HG02798 (cell line): ENCODE measurements around the gene ADCK2.
"Not testable (repeated sequence)": the region's sequence is repeated elsewhere in the genome, so short reads cannot be mapped to it uniquely, and the experiment has no call there.

Experiments
- ATAC-seq: cut with Tn5 transposase; IDR thresholded peaks from one replicate; pipeline ENCODE4 v1.9.1; 2021; ENCODE audit warnings: mild to moderate bottlenecking; ENCODE audit not compliant: unreplicated experiment, poor library complexity

Gene ADCK2, protein sequence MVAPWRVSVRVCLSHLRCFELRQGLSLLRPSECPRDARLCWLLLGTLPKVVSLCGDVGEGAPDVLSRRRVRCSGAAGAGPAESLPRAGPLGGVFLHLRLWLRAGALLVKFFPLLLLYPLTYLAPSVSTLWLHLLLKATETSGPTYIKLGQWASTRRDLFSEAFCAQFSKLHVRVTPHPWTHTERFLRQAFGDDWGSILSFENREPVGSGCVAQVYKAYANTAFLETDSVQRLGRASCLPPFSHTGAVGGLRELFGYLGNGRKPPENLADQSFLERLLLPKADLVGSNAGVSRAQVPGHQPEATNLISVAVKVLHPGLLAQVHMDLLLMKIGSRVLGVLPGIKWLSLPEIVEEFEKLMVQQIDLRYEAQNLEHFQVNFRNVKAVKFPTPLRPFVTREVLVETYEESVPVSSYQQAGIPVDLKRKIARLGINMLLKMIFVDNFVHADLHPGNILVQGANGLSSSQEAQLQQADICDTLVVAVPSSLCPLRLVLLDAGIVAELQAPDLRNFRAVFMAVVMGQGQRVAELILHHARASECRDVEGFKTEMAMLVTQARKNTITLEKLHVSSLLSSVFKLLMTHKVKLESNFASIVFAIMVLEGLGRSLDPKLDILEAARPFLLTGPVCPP

DNA sequence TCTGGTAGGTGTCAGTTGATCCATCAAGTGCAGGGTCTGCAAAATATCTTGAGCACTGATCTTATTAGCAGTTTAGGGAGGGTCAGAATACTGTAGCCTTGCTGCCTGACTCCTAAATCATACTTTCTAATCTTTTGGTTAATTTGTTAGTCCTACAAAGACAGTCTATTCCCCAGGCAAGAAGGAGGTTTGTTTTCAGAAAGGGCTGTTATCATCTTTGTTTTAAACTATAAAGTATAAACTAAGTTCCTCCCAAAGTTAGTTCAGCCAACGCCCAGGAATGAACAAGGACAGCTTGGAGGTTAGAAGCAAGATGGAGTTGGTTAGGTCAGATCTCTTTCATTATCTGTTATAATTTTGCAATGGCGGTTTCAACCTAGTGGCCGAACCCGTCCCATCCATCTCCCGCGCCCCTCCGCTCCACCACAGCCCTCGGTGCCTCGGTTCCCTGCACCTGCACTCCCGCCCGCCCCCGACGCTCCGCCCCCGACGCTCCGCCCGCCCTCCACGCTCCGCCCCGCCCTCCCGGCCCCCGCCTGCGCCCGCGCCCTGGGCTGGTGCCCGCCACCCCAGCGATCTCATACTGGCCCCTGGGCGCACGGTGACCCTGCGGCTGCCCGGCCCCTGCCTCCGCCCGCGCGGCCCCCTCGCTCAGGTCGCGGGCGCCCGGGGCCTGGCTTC is at the start of gene ADCK2:
ADCK2 (plus strand) TSS at position 564 of the 681 bp plus-strand sequence. CDS start 386 bp downstream, outside the sequence.
- ATAC-seq: peak; percentile 53

DNA sequence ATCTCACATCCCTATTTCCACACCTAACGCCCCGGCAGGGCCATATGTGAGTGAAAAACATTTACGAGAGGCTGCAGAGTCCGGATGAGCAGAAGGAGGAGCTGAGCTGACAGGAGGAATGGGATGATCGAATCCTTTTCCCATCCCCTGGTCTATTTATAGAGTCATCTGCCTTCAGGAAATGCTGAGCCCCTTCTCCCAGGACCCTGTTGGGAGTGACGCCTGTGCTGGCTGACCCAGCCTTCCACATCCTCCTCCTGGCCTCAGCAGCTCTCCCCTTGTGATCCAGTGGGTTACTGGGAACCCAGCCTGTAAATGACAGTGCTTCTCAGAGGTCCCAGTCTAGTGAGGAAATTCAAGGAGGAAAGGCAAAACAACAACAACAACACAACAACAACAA is 48.8 kb upstream of the ADCK2 start:
- ATAC-seq: no peak

DNA sequence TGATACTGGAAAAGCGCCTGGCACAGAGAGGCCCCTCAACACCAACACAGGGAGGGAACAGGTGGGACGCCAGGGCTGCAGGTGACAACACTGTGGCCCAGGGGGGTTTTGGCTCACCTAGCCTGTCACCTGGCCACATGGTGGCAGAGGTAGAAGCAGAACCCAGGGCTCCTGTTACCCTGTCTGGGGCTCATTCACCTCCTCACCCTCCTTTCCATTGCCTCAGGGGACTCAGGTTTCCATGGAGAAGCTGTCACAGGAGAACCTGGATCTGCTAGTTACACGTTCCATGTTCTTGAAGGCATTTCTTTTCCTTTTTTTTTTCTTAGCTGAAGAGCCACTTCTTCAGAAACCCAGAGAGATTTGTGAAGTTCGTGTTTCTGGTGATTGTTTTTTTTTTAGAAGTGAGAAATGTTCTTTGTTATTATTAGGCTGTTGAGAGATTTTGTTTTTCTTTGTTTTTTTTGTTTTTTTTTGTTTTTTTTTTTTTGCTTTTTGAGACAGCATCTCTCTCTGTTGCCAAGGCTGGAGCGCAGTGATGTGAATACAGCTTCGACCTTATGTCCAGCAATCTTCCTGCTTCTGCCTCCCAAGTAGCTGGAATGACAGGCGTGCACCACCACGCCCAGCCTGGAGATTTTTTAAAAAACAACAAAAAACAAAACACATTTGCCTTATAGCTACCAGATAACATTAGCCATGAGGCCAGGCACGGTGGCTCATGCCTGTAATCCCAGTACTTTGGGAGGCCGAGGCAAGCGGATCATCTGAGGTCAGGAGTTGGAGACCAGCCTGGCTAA is 48.2 kb upstream of the ADCK2 start:
- no peak for ATAC-seq

DNA sequence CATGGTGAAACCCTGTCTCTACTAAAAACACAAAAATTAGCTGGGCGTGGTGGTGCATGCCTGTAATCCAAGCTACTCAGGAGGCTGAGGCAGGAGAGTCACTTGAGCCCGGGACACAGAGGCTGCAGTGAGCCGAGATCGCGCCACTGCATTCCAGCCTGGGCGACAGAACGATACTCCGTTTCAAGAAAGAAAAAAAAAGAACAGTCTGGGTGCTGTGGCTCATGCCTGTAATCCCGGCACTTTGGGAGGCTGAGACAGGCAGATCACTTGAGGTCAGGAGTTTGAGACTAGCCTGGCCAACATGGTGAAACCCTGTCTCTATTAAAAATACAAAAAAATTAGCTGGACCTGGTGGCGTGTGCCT is 47.6 kb upstream of the ADCK2 start:
- not testable (repeated sequence) for ATAC-seq

DNA sequence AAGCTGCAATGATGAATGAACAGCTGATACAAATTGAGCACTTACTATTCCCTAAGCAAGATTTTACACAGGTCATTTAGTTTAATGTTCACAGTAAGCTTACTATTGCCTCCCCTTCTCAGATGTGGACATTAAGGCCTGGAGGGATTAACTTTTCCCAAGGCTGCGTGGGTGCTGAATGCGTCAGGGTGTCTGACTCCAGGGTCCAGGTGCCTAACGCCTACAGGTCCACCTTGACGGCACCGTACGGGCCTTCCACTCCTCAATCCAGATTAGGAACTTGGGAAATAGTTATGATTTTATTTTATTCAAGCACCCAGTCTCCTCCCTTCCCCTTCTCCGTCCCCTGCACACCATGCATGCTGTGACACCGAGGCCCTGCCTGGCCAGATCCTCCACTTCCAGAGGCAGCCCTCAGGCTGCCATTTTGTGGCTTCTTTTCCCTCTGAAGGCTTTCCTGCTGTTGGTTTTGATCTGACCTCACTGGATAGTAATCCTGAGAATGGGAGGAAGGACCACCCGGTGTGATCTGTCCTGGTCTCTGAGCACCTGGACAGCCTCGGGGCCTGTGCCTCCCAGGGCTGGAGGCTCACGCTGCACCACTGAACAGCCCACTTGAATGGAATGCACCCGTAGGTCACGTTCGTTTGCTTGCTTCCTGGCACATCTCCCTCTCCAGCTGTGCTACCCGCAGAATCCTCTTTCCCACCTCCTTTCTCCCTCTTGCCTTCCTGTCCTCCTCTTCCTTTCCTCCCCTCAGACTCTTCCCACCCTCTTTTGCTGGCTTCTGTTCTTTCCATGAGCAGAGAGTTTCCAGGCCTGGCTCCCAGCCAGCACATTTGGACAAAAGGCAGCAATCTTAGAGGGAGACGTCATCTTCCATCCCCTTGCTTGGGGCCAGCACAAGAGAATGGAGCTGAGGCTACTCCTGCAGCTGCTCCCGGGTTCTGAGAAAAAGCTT is 46.6 kb upstream of the ADCK2 start:
- ATAC-seq: no peak

DNA sequence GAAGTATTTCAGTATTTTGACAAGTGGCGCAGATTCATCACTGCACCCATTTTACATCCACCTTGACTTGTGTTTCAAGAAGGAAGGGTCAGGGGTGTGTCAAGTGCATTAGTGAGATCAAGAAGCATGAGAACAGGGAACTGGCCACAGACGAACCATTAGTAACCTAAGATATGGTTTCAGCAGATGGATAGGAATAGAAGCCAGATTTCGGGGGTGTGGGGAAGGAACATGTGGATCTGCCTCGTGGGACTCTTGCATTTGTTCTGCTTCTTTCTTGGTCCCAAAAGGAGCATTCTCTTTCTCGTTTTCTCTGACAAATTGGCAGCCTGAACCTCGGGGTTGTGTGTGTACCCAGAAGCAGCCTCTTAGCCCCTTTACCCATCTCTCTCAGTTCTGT is 41.7 kb upstream of the ADCK2 start:
- ATAC-seq: no peak

DNA sequence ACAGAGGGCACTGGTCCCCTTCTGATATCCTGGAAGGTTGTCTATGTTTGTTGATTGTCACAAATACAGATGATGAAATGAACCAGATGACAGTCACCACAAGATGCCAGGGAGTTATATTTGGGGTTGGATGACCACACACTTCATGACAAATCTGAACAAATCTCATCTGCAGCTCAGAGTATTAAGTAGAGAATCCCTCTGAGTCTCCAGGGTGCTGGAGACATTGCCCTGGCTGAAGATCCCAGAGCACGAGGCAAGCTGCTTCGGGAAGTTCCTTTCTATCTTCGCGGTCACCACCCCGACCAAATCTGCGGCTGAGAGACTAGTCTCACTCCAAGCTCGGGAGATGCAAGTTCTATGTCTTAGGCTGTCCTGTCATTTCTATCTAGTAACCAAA is 41.1 kb upstream of the ADCK2 start:
- no peak for ATAC-seq

DNA sequence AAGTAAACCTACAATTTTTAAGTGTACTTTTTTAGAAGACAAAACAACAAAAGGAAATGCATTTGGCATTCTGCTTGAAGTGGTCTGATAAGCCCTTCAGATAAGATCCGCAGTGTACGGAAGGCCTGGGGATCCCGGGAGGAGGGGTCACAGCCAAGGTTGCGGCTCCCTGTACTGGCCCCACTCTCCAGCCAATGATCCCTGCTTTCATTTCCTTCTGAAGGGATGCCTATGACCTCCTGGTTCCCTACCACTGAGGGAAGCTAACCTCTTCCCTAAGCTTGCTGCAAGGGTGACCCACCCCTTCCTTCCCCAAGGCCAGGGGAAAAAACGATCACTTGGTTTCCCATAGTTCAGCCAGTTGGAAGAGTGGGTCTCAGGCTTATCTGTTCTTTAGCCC is 37.4 kb upstream of the ADCK2 start:
- no peak for ATAC-seq

DNA sequence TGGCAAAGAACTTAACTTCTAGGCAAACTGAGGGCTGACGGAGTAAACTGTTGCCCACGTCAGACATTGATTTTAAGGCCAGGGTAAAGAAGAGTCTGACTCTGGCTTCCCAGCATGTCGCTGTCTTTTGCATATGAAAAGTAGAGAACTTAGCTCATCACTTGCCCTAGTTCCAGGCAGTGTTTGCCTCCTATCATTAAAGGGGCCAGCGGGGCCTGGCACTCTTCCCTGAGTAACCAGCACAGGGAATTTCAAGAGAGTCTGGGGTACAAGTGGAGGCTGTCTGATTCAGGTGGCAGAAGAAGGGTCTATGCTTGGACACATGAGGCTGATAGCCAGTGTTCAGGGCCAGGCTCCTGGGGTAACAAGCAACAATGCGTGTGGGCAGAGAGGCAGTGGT is 36.9 kb upstream of the ADCK2 start:
- ATAC-seq: no peak

DNA sequence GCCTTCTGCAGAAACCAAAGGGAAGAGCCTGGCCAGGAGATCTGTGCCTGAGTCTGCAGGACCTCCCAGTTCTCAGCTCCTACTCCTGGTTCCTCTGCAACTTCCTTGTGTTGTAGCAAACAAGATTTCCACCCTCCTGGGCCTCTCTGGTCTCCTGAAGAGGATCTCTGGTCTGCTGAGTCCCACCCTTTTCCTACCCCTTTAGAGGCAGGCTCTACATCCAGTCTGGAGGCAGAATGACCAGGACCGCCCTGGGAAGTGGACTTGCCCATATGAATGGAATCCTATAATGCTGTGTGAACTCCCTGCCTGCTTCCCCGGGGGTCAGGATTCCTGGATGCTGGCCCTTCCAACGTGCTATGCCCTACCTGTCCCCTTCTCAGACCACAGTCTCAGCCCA is 35.3 kb upstream of the ADCK2 start:
- ATAC-seq: no peak

DNA sequence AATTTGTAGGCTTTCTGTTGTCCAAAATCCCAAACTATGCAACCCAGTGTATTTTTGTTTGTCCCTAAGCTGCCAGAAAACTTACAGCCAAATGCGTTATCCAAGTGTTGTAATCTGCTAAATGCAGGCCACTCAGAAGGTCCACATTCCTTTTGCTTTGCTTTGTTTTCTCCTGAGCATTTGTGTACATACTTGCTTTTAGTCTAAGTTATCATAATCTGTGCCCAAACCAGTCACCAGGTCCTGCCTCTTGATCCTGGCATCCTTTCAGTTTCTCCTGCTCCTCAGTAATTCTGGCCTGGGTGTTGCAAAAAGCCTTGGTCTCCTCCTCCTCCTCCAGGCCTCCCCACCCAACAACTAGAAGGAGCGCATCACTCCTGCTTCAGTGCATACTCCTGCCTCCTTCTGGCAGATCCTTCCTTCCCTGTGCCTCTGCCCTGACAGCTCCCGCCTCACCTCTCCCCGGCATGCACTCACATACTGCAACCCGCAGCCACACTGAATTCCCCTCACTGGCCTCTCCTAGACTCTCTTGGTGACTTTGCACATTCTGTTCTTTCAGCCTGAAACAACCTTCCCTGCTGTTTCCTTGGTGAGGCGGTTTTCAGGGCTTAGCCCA is 34.5 kb upstream of the ADCK2 start:
- no peak for ATAC-seq

DNA sequence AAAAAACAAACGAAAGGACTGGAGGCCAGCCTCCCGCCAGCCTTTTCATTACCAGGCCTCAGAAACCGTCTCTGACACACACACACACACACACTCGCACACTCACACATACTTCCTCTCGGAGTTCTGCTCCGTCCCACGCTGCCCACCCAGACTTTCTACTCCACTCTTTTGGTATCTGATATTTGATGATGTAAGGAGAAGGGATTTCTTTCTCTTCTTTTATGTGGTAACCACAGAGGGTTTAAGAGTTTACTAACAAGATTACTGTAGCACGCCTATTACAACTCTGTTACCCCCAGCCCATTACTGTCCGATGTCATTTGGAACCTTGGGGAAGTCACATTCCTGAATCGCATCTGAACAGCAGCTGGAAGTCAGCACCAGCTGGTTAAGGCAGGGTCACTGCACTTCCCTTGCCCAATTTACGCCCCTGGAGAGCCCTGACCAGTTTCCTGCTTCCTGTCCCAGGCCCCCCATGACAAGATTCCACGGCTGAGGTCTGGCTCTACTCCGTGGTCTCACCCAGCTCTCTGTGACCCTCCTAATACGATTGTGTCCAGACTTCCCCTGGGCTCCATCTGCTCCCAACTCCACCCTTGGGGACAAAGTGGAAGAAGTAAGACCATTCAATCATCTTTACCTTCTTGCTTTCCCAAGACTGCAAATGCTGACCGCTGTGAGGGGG is 33.2 kb upstream of the ADCK2 start:
- no peak for ATAC-seq

DNA sequence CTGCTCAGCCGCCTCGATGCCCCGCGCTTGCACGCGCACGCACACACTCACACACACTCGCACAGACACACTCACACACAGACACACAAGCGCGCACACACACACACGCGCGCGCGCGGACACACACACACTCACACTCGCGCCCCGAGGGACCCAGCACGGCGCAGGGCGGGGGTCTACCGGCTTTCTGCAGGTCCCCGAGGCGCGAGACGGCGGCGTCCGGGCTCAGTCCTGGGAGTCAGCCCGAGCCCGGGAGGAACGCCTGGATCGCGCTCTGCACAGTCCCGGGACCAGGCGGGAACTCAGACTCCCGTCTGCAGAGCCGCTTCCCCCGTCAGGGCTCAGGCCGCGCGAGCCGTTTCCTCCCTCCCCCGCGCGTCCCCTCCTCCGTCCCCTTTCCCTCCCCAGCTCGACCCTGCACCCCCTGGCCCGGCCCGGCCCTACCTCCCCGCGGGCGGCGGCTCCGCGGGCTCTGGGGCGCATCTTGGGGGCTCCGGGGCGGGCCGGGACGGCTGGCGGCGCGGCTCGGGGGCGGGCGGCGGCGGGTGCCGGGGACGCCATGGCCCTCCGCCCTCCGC is 32.6 kb upstream of the ADCK2 start:
- no peak for ATAC-seq

DNA sequence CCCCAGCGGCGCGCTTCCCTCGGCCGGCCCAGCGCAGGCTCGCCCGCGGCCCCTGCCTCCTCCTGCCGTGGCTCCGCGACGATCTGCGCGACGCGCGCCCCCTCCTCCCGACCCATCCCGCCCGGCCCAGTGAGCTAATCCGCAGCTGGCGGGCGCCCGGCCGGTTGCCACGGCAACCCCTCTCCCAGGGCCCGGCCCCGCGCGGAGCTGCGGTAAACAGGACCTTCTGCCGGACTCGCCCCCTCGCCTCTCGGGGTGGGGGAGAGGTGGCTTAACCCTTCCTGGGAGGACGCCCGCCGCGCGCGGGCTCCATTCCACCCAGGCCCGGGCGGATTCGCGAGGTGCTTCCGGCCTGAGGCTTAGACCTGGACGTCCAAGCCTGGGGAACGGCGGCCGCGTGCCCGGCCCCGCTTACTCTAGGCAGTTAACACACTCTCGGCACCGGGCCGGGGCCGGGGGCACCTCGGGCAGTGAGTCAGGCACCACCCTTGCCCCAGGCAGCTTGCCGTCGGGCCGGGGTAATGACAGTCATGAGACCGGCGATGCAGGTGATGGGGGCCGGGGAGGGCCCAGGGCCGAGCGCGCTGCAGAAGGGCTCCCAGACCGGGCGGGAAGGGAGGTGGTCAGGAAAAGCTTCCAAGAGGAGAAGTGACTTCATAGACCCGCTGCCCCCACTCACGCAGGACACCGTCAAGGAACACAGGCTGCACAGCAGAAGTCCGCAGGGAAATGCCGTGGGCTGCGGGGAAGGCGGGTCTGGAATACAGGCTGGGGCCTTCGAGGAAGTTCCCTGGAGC is 31.8 kb upstream of the ADCK2 start, which contains the start of gene DENND2A:
DENND2A (minus strand) TSS at position 87 of the 797 bp plus-strand sequence. CDS start 38,416 bp downstream, outside the sequence.
- no peak for ATAC-seq

DNA sequence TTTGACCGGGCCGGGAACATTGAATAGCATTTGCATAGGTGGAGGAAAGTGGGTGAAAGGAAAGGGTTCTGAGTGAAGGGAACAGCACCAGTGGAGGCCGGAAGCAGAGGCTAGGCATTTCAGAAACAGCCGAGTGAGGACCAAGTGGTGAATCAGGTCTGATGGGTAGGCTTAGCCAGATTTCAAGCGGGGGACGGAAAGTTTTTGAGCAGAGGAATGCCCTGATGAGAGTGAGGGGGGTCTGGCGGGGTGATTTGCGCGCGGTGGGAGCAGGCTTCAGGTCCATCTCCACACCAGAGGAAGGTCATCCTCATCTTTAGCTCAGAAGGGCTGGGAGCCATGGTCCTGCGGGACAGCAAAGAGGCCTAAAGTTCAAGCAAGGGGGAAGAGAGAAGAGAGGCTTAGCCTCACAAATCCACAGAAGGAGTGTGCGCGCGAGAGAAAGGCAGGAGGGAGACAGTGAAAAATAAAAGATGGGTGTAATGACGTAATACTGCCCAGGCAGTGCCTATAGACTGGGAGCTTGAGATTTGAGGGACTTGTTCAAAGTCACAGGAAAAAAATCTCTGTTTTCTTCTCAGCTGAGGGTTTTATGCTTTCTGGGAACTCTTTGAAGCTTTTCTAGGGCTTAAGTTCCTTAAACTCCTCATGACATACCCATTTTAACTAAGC is 31.1 kb upstream of the ADCK2 start:
- no peak for ATAC-seq

DNA sequence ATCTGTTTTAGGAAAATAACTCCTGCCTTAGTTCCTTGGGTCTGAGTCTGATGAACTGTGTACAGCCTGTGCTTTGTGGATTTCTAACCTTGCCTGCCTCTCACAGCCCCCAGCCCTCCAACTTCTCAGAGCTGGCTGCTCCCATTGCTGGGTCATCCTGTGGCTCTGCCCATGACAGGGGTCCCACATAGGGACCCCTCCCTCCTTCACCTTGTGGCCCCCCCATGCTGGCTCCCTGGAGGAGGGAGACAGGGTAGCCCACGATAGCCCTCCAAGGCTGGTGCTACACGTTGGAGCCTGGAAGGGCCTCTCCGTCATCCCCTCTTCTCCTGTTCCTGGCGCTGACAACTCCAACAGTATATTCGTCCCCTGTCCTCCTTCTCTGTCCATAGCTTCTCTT is 29.3 kb upstream of the ADCK2 start:
- ATAC-seq: no peak

DNA sequence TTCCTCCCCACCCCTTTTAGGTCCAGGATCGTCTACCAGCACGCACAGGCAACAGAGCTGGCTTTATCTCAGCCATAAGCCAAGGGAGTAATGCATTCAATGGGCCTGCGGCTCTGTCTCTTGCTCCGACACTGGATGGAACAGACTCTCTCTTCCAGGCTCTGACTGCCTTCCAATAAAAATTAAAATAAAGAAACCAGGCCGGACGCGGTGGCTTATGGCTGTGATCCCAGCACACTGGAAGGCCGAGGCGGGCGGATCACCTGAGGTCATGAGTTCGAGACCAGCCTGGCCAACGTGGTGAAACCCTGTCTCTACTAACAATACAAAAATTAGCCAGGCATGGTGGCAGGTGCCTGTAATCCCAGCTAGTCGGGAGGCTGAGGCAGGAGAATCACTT is 28.0 kb upstream of the ADCK2 start:
- not testable (repeated sequence) for ATAC-seq
